GM21717 (cell line): ENCODE results near the gene SMURF2.
A peak's percentile ranks its signal among the peaks of the same experiment; 100 is the strongest.

Experiments
- ATAC-seq: cut with Tn5 transposase; IDR thresholded peaks from one replicate; pipeline ENCODE4 v1.9.1; 2021; ENCODE audit warnings: mild to moderate bottlenecking, moderate library complexity; ENCODE audit not compliant: unreplicated experiment

SMURF2 gene

DNA sequence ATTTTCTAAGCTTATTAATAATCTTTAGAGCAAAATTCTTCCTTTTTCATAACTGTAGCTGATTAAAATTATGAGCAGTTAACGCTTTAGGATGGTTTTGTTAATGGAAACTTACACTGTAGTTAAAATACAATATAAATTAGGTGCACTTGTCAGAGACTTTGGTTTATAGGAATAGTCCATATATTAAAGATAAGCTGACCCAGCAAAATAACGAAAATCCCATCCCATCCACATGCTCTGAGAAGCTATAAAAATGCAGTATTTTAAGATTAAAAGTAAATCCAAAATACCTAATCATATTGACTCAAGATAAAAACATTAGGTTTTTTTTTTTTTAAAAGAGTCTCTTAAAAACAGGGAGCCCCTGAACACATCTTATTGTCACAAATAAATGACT is 117.4 kb downstream of the SMURF2 start:
- ATAC-seq = no peak

- ATAC-seq = no peak
These were observed 121.9 kb downstream of the SMURF2 start for GRCh38 chr17:64540118-64540776.

- ATAC-seq = no peak
These were observed 123.5 kb downstream of the SMURF2 start for GRCh38 chr17:64538508-64539130.

- no peak for ATAC-seq
These were observed 124.6 kb downstream of the SMURF2 start for GRCh38 chr17:64537488-64537887.

DNA sequence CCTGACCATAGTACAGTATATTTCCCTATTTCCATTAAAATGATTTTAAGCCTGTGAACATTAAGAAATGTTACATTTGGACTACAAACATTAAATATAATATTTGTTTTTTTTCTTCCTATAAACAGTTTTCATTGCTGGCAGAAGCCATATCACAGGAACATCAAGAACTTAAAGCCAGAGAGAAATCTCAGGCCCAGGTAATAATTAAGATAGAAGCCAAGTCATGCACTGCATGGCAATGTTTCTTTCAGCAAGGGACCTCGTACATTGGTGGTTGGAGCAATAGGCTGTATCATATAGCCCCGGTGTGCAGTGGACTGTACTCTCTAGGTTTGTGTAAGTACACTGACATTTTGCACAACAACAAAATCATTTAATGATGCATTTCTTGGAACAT is 125.2 kb downstream of the SMURF2 start:
- ATAC-seq = no peak

- ATAC-seq = no peak
These were observed 126.8 kb downstream of the SMURF2 start for GRCh38 chr17:64535357-64535756.

DNA sequence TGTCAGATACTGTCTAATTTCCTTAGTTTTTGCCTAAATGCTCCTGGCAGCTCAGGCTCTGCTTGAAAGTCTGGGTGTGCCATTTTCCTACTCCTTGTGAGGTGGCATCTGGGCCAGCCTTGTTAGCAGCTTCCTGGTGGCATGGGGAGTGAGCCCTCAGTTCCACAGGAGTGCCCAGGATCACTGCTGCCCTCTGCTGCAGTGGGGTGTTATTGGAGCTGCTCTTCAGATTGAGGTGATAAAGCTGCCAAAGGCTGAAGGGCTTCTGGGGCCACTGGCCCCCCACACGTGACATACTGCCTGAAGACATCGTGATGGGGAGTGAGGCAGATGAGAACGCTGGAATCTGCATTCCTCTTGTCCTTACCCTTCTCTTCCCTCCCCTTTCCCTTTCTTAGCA is 127.9 kb downstream of the SMURF2 start:
- ATAC-seq = no peak

GRCh38 chr17:64533784-64534183 is 128.3 kb downstream of the SMURF2 start:
- no peak for ATAC-seq

DNA sequence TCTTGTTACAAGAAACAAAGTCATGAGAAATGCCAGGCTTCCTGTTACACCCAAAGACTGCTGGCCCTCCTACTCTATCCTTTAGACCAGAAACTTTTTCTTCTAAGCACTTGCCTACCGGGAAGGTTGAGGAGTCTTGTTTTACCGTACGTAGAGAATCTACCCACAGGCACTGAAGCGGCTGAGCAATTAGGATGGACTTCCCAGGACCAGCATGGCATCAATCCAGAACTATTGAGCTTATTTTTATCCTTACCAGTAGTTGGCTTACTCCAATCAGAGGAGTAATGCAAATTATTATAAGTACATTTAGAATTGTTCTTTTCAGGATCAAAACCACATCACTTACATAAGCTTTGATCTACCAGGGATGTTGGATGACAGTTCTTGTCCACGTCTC is 129.7 kb downstream of the SMURF2 start:
- ATAC-seq = no peak

GRCh38 chr17:64531955-64532371 is 130.1 kb downstream of the SMURF2 start:
- no peak for ATAC-seq

- ATAC-seq = no peak
These were observed 132.9 kb downstream of the SMURF2 start for GRCh38 chr17:64529221-64529620.

- ATAC-seq = no peak
These were observed 134.2 kb downstream of the SMURF2 start for GRCh38 chr17:64527914-64528313.

- ATAC-seq = no peak
These were observed 141.7 kb downstream of the SMURF2 start for GRCh38 chr17:64520359-64520758.

DNA sequence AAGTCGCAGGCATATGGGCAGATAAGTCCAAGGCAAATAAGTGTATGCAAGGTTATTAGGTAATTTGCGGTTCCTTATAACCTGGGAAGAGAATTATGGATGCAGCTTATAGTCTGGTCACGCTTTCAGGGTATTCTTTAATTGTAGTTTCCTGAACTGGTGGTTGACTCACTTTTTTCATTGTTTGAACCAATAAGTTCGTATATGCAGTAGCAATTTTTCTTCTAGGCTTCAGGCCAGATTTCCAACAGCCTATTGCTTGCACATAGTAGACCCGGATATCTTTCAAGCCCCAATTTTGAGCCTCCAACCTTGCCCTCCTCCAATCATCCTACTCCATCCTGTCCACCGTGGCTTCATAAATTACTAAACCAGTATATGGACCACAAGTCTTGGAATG is 142.5 kb downstream of the SMURF2 start:
- no peak for ATAC-seq

- ATAC-seq = no peak
These were observed 146.3 kb downstream of the SMURF2 start for GRCh38 chr17:64515829-64516228.

GRCh38 chr17:64515419-64515818 is 146.7 kb downstream of the SMURF2 start:
- ATAC-seq = no peak

DNA sequence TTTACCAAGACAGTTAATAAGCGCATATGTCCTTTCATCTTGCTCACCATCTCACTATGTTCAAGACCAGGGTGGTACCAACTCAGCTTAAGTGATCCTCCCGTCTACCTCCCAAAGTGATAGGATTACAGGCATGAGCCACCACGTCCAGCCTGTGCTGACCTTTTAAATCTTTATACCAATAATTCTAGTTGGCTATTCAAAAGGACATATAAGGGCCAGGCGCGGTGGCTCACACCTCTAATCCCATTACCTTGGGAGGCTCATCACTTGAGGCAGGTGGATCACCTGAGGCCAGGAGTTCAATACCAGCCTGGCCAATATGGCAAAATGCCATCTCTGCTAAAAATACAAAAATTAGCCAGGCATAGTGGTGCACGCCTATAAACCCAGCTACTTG is 152.9 kb downstream of the SMURF2 start:
- ATAC-seq = no peak

GRCh38 chr17:64508683-64509082 is 153.4 kb downstream of the SMURF2 start:
- no peak for ATAC-seq

DNA sequence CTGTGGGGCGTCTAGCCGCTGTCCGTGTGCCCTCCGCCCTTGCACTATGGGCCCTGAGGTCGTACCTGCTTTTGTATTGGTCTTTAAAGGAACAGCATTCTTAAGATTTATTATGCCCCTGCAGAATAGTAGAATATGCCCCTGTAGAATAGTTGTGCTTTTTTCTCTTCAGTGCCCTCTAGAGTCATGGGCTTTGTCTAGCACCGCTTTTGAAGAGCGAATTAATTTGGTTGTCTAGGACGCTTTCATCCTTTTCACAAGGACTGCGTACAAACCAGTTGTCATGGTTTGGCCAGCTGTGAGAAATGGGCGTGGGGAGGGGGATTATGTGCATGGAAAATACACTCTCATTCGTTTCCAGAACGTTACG is 154.7 kb downstream of the SMURF2 start:
- ATAC-seq = peak; percentile 14

GRCh38 chr17:64506576-64507412 is 155.3 kb downstream of the SMURF2 start, which contains the start of gene CEP95:
Gene CEP95, plus strand, starts transcription at chr17:64506977. Its CDS starts 121 bp downstream, at chr17:64507098.
- peak; percentile 59 for ATAC-seq

DNA sequence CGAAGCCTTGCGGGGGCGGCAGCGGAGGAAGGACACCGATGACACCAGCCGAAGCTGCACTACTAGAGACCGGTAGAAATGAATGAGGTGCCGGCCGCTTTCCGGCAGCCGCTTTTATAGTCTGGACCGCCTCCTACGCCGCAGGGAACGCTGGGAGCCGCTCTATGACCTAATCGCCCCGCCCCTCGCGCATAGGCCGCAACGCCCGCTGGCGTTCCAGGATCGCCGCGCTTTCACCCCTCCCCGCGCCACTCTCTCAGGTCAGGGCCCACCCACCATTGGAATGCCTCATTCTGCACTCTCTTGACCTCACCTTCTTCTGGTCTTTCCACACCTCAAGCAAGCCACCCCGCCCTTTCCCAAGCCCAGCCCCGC is 155.9 kb downstream of the SMURF2 start, which contains the start of gene DDX5:
TSS of gene DDX5 (minus strand) at position 89 of the 375 bp plus-strand sequence. CDS start 170 bp downstream, outside the sequence.
- peak; percentile 55 for ATAC-seq
